SK-N-SH (cell line): Measurements from ENCODE around the gene B3GNT3.

Source experiments
- CTCF ChIP-seq: fragments of 200-600 bp; sonication (generic); IDR thresholded peaks from 2 replicates; pipeline ENCODE4 v1.6.1; 2017; ENCODE audit warnings: antibody characterized with exemption, mild to moderate bottlenecking, moderate library complexity
- FOXM1 ChIP-seq: IDR thresholded peaks from 2 replicates; pipeline ENCODE4 v1.4.0; 2012; ENCODE audit warnings: low read depth, mild to moderate bottlenecking
- NRF1 ChIP-seq: IDR thresholded peaks from 2 replicates; pipeline ENCODE4 v1.6.1; 2012; ENCODE audit warnings: low read depth, mild to moderate bottlenecking, low read length
- POLR2AphosphoS5 ChIP-seq: IDR thresholded peaks from 2 replicates; pipeline ENCODE4 v1.6.1; 2012; ENCODE audit warnings: low read depth, low read length
- SMC3 ChIP-seq: IDR thresholded peaks from 2 replicates; pipeline ENCODE4 v1.6.1; 2012; ENCODE audit warnings: low read depth, low read length, improper control_type of control experiment
- TEAD4 ChIP-seq: IDR thresholded peaks from 2 replicates; pipeline ENCODE4 v1.4.0; 2012; ENCODE audit warnings: mild to moderate bottlenecking, borderline replicate concordance; ENCODE audit not compliant: insufficient read depth
- YY1 ChIP-seq: IDR thresholded peaks from 2 replicates; pipeline ENCODE4 v1.4.0; 2012; ENCODE audit warnings: low read depth, mild to moderate bottlenecking

GRCh38 chr19:17758515-17758914, 36.4 kb upstream of the B3GNT3 start:
- TF ChIP-seq CTCF (no peak), SMC3 (no peak), NRF1 (no peak), YY1 (no peak), TEAD4 (no peak), FOXM1 (no peak), POLR2AphosphoS5 (no peak)
